Thyroid gland (tissue), 4 donors: ENCODE results near the gene KCNQ1OT1. TPM values are rescaled to one million over a fixed set of nuclear protein-coding genes. Genes with fewer than 3 reads are reported as not detected.

Experiments
- DNase-seq, 2 donors: peaks; one replicate each; pipeline ENCODE4 v3.0.0-alpha.2; 2019
- H3K27ac ChIP-seq, 3 donors: fragments of 200-600 bp; sonication (generic); 1 replicate in 2 of 3; 2 replicates in 1 of 3; pipeline ENCODE4 v1.5.1; 2016 to 2019; ENCODE audit warnings: mild to moderate bottlenecking in 1 of 3, moderate library complexity in 1 of 3
- H3K27me3 ChIP-seq: fragments of 200-600 bp; sonication (generic); one replicate; pipeline ENCODE4 v1.5.1; 2019
- H3K36me3 ChIP-seq, 2 donors: fragments of 200-600 bp; sonication (generic); one replicate each; pipeline ENCODE4 v1.5.1; 2016 to 2019
- H3K4me1 ChIP-seq, 2 donors: fragments of 200-600 bp; sonication (generic); one replicate each; pipeline ENCODE4 v1.5.1; 2017 to 2019
- H3K4me3 ChIP-seq, 3 donors: fragments of 200-600 bp; sonication (generic); replicated peaks in 1 of 3; 1 replicate in 2 of 3; 2 replicates in 1 of 3; pipeline ENCODE4 v1.5.1; 2016; ENCODE audit warnings: mild to moderate bottlenecking in 1 of 3
- H3K9me3 ChIP-seq: fragments of 200-600 bp; sonication (generic); one replicate; pipeline ENCODE4 v1.5.1; 2017
- POLR2A ChIP-seq, 2 donors: fragments of 450-650 bp; IDR thresholded peaks; one replicate each; pipeline ENCODE4 v1.6.1; 2017; ENCODE audit warnings: antibody characterized with exemption in 2 of 2, mild to moderate bottlenecking in 2 of 2, moderate library complexity in 1 of 2
- WGBS, 2 donors: methylation state at CpG; one replicate each; pipeline ENCODE4 v1.1.5; 2017; 5-methylcytosine and 5-hydroxymethylcytosine counted together
- intact Hi-C: fragments of 100-400 bp; cut with DNase I; formaldehyde crosslinking; loops from one replicate; pipeline ENCODE4 v1.15.1; 2023
- total RNA-seq, 4 donors: library from RNA; depleted of rRNA; stranded (reverse); fragments of >200 nt; gene quantifications; one replicate each; pipeline ENCODE4 v1.2.3, GENCODE V29; 2016
- TF ChIP-seq, protein P1 (sequence below), 6 experiments: fragments of 200-600 bp in 3 of 6; fragments of 450-650 bp in 3 of 6; sonication (generic) in 3 of 6; IDR thresholded peaks; one replicate each; pipeline ENCODE4 v1.5.1; 2016 to 2019; ENCODE audit warnings: antibody characterized with exemption in 6 of 6, mild to moderate bottlenecking in 2 of 6, inconsistent platforms in 1 of 6, moderate library complexity in 1 of 6

Gene KCNQ1OT1
- total RNA-seq, 4 donors from 2014 or later: 2.0 to 4.1 (median 3.2) TPM

DNA sequence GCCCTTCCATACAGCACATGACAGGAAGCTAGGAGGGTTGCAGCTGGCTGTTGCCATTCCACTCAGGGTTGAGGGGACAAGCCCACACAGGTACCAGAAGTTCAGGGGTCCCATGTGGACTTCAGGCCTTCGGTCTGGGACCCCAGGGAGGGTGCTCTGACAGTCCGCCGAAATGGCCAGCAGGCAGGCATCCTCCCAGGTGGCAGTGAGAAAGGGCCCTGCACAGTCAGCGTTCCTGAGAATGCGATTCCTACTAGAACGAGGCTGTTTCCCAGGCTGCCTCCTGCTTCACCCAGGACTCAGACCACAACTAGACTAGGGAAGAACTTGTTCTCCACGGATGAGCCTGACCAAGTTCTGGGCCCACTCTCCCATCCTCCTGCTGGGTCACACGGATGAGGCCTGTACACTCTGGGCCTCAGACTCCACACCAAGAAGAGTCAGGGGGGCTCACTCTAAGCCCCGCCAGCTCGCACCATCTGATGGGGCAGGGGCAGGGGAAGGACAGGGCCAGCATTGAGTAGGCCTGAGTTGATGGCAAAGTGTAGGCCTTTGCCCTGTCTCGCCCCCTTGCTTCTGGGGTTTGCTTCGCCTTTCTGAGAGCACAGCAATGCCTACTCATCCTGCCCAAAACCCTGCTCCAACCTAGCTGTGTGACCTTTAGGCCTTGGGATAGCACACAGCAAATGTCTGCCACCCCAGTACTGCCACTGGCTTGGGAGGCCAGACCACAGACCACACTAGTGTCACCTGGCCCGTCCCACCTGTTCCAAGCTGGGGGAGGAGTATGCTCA lies 14.0 kb downstream of the KCNQ1OT1 start:
- Histone ChIP-seq H3K27ac (no peak overlapping the region), H3K9me3 (no peaks in the 10 kb centered on the region), H3K4me1 (peaks cover 0 to 21% of the 10 kb centered on the region in 2 donors), H3K36me3 (no peaks in the 10 kb centered on the region), H3K4me3 (no peak overlapping the region), H3K27me3 (no peaks in the 10 kb centered on the region)
- no peak for TF ChIP-seq POLR2A (IDR thresholded peaks at IDR 0.05)
- TF ChIP-seq, protein P1, sequence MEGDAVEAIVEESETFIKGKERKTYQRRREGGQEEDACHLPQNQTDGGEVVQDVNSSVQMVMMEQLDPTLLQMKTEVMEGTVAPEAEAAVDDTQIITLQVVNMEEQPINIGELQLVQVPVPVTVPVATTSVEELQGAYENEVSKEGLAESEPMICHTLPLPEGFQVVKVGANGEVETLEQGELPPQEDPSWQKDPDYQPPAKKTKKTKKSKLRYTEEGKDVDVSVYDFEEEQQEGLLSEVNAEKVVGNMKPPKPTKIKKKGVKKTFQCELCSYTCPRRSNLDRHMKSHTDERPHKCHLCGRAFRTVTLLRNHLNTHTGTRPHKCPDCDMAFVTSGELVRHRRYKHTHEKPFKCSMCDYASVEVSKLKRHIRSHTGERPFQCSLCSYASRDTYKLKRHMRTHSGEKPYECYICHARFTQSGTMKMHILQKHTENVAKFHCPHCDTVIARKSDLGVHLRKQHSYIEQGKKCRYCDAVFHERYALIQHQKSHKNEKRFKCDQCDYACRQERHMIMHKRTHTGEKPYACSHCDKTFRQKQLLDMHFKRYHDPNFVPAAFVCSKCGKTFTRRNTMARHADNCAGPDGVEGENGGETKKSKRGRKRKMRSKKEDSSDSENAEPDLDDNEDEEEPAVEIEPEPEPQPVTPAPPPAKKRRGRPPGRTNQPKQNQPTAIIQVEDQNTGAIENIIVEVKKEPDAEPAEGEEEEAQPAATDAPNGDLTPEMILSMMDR (IDR thresholded peaks at IDR 0.05): no peak
- no peak for DNase-seq
- intact Hi-C loops: no loop called here
- 93 to 96% methylated on average over 2 to 13 of the region's 13 CpGs for WGBS, 2 donors

DNA sequence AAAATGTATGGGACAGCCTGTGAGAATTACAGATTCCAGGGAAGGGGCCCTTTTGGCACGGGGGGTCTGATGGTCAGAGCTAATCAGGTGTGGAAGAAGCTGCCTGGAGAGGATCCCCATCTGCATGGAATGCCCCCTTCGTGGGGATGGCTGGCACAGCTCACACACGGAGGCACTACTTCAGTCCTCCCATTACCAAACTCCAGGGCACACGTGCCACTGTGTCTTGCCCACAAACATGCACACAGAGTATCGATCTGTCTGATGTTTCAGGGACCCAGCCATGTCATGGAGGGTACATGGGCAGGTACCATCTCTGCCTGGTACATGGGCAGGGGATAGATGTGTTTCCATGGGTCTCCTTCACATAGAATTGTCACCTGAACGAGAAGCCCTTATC lies 14.7 kb downstream of the KCNQ1OT1 start:
- Histone ChIP-seq H3K4me1 (peaks cover 0 to 21% of the 10 kb centered on the region in 2 donors), H3K36me3 (no peaks in the 10 kb centered on the region), H3K4me3 (no peak overlapping the region), H3K27ac (no peak overlapping the region), H3K9me3 (no peaks in the 10 kb centered on the region), H3K27me3 (no peaks in the 10 kb centered on the region)
- intact Hi-C loops: no loop called here
- DNase-seq: no peak
- no peak for TF ChIP-seq POLR2A (IDR thresholded peaks at IDR 0.05)
- TF ChIP-seq, protein P1 (IDR thresholded peaks at IDR 0.05): no peak
- 79 to 97% methylated on average over 2 to 6 of the region's 6 CpGs for WGBS, 2 donors

DNA sequence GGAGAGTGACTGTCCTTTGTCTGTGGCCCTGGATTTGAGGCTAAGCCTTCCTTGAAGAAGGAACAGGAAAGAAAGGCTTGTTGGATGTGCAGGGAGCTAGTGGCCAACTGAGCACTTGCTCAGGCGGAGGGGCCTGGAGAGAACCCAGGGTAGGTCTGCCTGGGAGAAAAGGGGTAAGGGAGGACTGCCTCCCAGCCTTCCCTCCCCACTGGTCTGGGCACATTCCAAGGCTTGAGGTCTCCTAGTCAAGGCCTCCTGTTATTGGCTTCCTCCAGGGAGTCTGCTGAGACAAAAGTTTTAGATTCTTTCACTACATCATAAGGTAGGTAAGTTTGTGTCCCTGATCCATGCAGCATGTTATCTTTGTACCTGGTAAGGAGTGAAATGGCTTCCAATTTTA lies 15.2 kb downstream of the KCNQ1OT1 start:
- 92% methylated on average over 1 of the region's 1 CpG for WGBS, 2 donors
- no peak overlapping the region for H3K27ac ChIP-seq
- TF ChIP-seq, protein P1 (IDR thresholded peaks at IDR 0.05): no peak
- TF ChIP-seq POLR2A (IDR thresholded peaks at IDR 0.05): no peak

DNA sequence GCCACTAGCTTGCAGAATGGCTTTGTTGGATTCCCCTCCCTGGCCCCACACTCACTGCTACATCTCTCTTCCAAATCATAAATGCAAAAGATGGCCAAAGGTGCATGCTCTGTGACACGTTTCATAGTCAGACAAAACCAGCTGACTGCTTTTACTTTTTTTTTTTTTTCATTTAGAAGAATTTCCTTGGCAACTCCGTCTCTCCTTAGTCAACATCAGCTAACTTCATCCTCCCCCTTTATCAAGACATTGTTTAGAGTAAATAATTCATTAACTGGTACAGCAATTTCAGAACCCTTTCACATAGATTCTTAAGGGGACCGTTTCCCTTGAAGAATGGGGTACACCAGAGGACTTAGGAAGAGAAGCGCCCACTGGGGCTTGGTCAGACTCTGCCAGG lies 16.0 kb downstream of the KCNQ1OT1 start:
- intact Hi-C loops: no loop called here
- TF ChIP-seq POLR2A (IDR thresholded peaks at IDR 0.05): no peak
- TF ChIP-seq, protein P1 (IDR thresholded peaks at IDR 0.05): no peak
- no peak for DNase-seq
- Histone ChIP-seq H3K36me3 (no peaks in the 10 kb centered on the region), H3K4me3 (no peak overlapping the region), H3K9me3 (no peaks in the 10 kb centered on the region), H3K27ac (no peak overlapping the region), H3K4me1 (peaks cover 0 to 21% of the 10 kb centered on the region in 2 donors), H3K27me3 (no peaks in the 10 kb centered on the region)
- whole genome bisulfite sequencing, 2 donors: 92% methylated on average over 4 of the region's 4 CpGs

More for the DNA sequence above, 15.2 kb downstream of the KCNQ1OT1 start:
- Histone ChIP-seq H3K4me3 (no peak overlapping the region), H3K4me1 (peaks cover 0 to 21% of the 10 kb centered on the region in 2 donors), H3K36me3 (no peaks in the 10 kb centered on the region), H3K27me3 (no peaks in the 10 kb centered on the region), H3K9me3 (no peaks in the 10 kb centered on the region)
- DNase-seq: no peak
- intact Hi-C loops: no loop called here

DNA sequence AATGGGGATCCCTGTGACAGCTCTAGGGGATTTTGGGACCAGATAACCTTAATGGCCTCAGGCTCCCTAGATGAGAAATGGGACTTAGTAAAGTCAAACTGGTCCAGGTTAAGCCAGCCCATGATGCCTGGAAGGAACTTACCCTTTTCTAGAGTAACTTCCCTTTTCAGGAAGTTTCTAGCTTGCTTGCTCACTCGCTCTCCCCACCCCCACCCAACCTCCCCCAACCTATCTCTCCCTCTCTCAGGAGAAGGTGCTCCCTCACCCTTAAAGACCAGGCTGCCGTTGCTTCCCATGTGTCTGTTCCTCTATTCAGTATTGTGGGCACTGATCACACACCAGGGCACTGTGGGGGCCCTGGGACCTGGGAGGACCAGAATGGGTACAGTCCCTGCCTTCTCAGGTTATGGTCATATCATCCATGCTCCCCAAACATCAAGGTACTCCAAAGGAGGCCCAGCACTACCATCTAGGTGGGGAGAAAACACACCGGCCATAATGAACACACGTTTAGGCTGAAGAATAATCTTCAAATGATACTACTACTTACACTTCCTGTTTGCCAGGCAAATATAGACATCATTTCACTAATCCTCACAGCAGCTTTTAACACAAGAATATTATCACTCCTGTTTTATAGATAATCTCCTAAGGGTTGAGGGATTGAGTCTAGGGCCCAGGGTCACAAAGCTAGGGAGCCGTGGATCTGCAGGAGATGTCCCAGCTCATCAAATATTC lies 18.2 kb downstream of the KCNQ1OT1 start:
- H3K27me3 ChIP-seq: no peaks in the 10 kb centered on the region
- no peaks in the 10 kb centered on the region for H3K36me3 ChIP-seq
- DNase-seq: no peak
- WGBS, 2 donors: 89% methylated on average over 5 of the region's 5 CpGs
- no peaks in the 10 kb centered on the region for H3K4me1 ChIP-seq
- no peak overlapping the region for H3K4me3 ChIP-seq
- no peak overlapping the region for H3K27ac ChIP-seq
- no peak for TF ChIP-seq POLR2A (IDR thresholded peaks at IDR 0.05)
- TF ChIP-seq, protein P1 (IDR thresholded peaks at IDR 0.05): no peak
- no peaks in the 10 kb centered on the region for H3K9me3 ChIP-seq
- intact Hi-C loops: no loop called here
